T-helper 17 cell (primary cell): ENCODE results near the gene DAAM2. TPM values are rescaled to one million over a fixed set of nuclear protein-coding genes. Genes with fewer than 3 reads are reported as not detected.

ENCODE experiments used
- ATAC-seq: fragments of 150-1000 bp; cut with Tn5 transposase; 2 replicates; pipeline ENCODE4 v1.10.0; 2021; ENCODE audit warnings: mild to moderate bottlenecking, moderate library complexity
- DNase-seq, 3 donors: peaks; one replicate each; pipeline versions ENCODE4 v3.0.0 to v3.0.0-alpha.2; 2020 to 2021
- H3K9me3 ChIP-seq: one replicate; pipeline ENCODE4 v1.7.0; 2013; ENCODE audit warnings: low read length, mild to moderate bottlenecking; ENCODE audit not compliant: control insufficient read depth, poor library complexity, severe bottlenecking
- H3K27ac Mint-ChIP-seq: one replicate; pipeline ENCODE4 v1.8.0; 2022; ENCODE audit warnings: mild to moderate bottlenecking, moderate library complexity, mixed read lengths
- H3K27me3 Mint-ChIP-seq: one replicate; pipeline ENCODE4 v1.8.0; 2022; ENCODE audit warnings: mixed read lengths
- H3K36me3 Mint-ChIP-seq: one replicate; pipeline ENCODE4 v1.8.0; 2022; ENCODE audit warnings: low read depth, mixed read lengths
- H3K4me1 Mint-ChIP-seq: one replicate; pipeline ENCODE4 v1.8.0; 2022; ENCODE audit warnings: mild to moderate bottlenecking, mixed read lengths
- H3K4me3 Mint-ChIP-seq: one replicate; pipeline ENCODE4 v1.8.0; 2022; ENCODE audit warnings: mild to moderate bottlenecking, moderate library complexity, mixed read lengths
- total RNA-seq, 4 donors: library from RNA in 2 of 4; stranded (reverse) in 2 of 4; gene quantifications; one replicate each; pipeline ENCODE4 v1.2.3 and lab custom pipeline; 2022 to 2026

The DAAM2 gene
- total RNA-seq, 2 donors from 2014 or later = not detected

DNA sequence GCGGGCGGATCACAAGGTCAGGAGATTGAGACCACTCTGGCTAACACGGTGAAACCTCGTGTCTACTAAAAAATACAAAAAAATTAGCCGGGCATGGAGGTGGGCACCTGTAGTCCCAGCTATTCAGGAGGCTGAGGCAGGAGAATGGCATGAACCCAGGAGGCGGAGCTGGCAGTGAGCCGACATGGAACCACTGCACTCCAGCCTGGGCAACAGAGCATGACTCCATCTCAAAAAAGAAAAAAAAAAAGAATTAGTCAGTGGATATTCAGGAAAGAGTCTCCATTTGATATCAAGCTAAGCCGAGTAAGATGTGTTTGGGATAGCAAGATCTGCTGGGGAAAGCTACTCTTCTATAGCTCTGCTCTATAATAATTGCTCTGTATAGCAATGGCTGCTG lies 101.1 kb downstream of the DAAM2 start:
- no peak overlapping the region for H3K4me3 Mint-ChIP-seq
- H3K36me3 Mint-ChIP-seq = no peaks in the 10 kb centered on the region
- ATAC-seq = no peak
- DNase-seq = no peak
- H3K27ac Mint-ChIP-seq = no peak overlapping the region
- no peaks in the 10 kb centered on the region for H3K4me1 Mint-ChIP-seq
- H3K27me3 Mint-ChIP-seq = peaks cover 26% of the 10 kb centered on the region
- H3K9me3 ChIP-seq = no peaks in the 10 kb centered on the region

GRCh38 chr6:39896701-39897100 lies 104.5 kb downstream of the DAAM2 start:
- Mint-ChIP-seq H3K36me3 (no peaks in the 10 kb centered on the region), H3K27ac (no peak overlapping the region), H3K4me1 (no peaks in the 10 kb centered on the region), H3K27me3 (peaks cover 31% of the 10 kb centered on the region), H3K4me3 (no peak overlapping the region)
- ATAC-seq (no peak), DNase-seq (no peak)
- no peaks in the 10 kb centered on the region for H3K9me3 ChIP-seq

DNA sequence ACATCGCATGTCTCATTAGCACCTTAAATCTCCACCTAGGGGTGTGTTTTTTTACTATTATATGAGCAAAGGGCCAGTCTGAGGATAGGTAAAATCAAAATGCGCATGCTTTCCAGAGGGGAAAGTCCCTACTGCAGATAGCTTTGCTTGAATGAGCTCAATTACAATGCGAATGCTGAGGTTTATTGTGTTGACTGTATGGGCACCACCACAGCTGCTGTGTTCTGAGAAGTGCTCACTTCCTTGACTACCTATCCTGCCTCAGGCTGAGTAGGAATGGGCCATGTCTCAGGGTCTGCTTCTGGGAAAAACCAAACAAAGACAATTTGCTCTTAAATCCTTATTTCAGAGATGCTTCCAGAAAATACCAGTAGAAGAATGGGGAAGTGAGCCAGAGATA lies 105.5 kb downstream of the DAAM2 start:
- no peaks in the 10 kb centered on the region for H3K9me3 ChIP-seq
- Mint-ChIP-seq H3K4me1 (no peaks in the 10 kb centered on the region), H3K36me3 (no peaks in the 10 kb centered on the region), H3K4me3 (no peak overlapping the region), H3K27me3 (peaks cover 25% of the 10 kb centered on the region), H3K27ac (no peak overlapping the region)
- DNase-seq (no peak), ATAC-seq (no peak)

DNA sequence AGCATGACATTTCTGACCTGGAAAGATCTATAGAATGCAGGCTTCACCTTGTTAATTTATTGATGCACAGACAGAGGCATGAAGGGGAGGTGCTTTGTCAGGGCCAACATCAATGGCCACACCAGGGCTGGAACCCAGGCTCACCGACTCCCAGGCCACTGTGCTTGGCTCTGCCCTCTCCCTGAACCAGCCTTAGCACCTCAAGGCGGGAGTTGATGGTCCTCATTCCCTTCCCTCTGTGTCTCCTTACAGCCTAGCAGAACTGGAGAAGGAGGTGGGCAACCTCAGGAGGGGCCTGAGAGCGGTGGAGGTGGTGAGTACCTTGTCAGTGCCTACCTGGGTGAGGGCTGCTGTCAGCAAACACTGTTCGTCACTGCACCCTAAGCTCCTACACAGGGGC lies 106.4 kb downstream of the DAAM2 start:
- Mint-ChIP-seq H3K36me3 (no peaks in the 10 kb centered on the region), H3K4me1 (no peaks in the 10 kb centered on the region), H3K4me3 (no peak overlapping the region), H3K27ac (no peak overlapping the region), H3K27me3 (peaks cover 25% of the 10 kb centered on the region)
- no peaks in the 10 kb centered on the region for H3K9me3 ChIP-seq
- ATAC-seq (no peak), DNase-seq (no peak)

GRCh38 chr6:39899554-39900295 lies 107.5 kb downstream of the DAAM2 start:
- H3K27me3 Mint-ChIP-seq = peaks cover 25% of the 10 kb centered on the region
- ATAC-seq (no peak), DNase-seq (no peak)
- no peaks in the 10 kb centered on the region for H3K9me3 ChIP-seq
- H3K27ac Mint-ChIP-seq = no peak overlapping the region
- no peaks in the 10 kb centered on the region for H3K4me1 Mint-ChIP-seq
- H3K36me3 Mint-ChIP-seq = no peaks in the 10 kb centered on the region
- no peak overlapping the region for H3K4me3 Mint-ChIP-seq

DNA sequence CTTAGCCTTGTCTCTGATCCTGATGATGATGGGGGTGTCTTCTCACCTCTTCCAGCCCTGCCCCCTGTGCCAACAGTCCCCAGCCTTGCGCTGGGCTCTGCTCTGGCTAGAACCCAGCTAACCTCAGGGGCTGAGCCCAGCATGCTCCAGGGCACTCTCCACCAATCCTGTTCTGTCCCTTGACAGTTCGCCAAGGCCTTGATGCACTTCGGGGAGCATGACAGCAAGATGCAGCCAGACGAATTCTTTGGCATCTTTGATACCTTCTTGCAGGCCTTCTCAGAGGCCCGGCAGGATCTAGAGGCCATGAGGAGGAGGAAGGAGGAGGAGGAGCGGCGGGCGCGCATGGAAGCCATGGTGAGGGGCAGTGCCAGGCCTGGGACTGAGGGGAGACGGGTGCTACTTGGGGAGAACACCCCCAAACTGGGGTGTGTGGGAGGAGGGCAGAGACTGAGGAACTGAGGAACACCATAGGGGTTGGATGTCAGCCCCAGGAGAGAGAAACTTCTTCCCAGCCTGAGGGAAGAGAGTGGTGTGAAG lies 109.0 kb downstream of the DAAM2 start:
- no peak overlapping the region for H3K27ac Mint-ChIP-seq
- ATAC-seq = no peak
- no peaks in the 10 kb centered on the region for H3K36me3 Mint-ChIP-seq
- DNase-seq = no peak
- no peaks in the 10 kb centered on the region for H3K4me1 Mint-ChIP-seq
- H3K4me3 Mint-ChIP-seq = no peak overlapping the region
- H3K9me3 ChIP-seq = no peaks in the 10 kb centered on the region
- peaks cover 32% of the 10 kb centered on the region for H3K27me3 Mint-ChIP-seq

GRCh38 chr6:39901670-39902069 lies 109.5 kb downstream of the DAAM2 start:
- ATAC-seq (no peak), DNase-seq (no peak)
- no peaks in the 10 kb centered on the region for H3K9me3 ChIP-seq
- H3K27ac Mint-ChIP-seq = no peak overlapping the region
- no peak overlapping the region for H3K4me3 Mint-ChIP-seq
- H3K4me1 Mint-ChIP-seq = no peaks in the 10 kb centered on the region
- no peaks in the 10 kb centered on the region for H3K36me3 Mint-ChIP-seq
- H3K27me3 Mint-ChIP-seq = peaks cover 32% of the 10 kb centered on the region

- DNase-seq (no peak), ATAC-seq (no peak)
- no peak overlapping the region for H3K27ac Mint-ChIP-seq
- no peaks in the 10 kb centered on the region for H3K36me3 Mint-ChIP-seq
- no peak overlapping the region for H3K4me3 Mint-ChIP-seq
- peaks cover 31% of the 10 kb centered on the region for H3K27me3 Mint-ChIP-seq
- H3K9me3 ChIP-seq = no peaks in the 10 kb centered on the region
- H3K4me1 Mint-ChIP-seq = no peaks in the 10 kb centered on the region
Measured at GRCh38 chr6:39902136-39902535, 110.0 kb downstream of the DAAM2 start.

- Mint-ChIP-seq H3K4me3 (no peak overlapping the region), H3K27ac (no peak overlapping the region), H3K4me1 (no peaks in the 10 kb centered on the region), H3K36me3 (no peaks in the 10 kb centered on the region), H3K27me3 (peaks cover 24% of the 10 kb centered on the region)
- H3K9me3 ChIP-seq = no peaks in the 10 kb centered on the region
- no peak for ATAC-seq
- no peak for DNase-seq
Measured at GRCh38 chr6:39902786-39903465, 110.8 kb downstream of the DAAM2 start.

DNA sequence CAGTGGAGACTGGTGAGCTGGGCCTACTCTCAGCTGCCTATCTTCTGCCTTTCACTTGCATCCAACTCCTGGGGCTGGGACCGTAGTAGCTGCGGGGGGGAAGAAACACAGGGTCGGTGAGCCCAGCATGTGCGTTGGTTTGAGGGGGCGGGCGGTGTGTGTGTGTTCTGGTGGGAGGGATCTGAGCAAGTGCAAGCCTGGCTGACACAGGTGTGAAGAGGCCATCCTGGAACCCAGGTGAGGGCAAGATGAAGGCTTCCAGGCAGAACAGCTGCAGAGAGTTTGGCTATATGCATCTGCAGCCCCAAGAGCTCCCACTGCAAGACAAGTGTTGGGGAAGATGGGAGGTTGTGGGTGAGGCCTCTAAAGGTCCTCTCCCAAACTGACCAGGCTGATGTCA lies 111.5 kb downstream of the DAAM2 start:
- ATAC-seq = no peak
- H3K27ac Mint-ChIP-seq = no peak overlapping the region
- H3K4me1 Mint-ChIP-seq = no peaks in the 10 kb centered on the region
- no peak for DNase-seq
- H3K9me3 ChIP-seq = no peaks in the 10 kb centered on the region
- H3K4me3 Mint-ChIP-seq = no peak overlapping the region
- no peaks in the 10 kb centered on the region for H3K36me3 Mint-ChIP-seq
- H3K27me3 Mint-ChIP-seq = peaks cover 20% of the 10 kb centered on the region

DNA sequence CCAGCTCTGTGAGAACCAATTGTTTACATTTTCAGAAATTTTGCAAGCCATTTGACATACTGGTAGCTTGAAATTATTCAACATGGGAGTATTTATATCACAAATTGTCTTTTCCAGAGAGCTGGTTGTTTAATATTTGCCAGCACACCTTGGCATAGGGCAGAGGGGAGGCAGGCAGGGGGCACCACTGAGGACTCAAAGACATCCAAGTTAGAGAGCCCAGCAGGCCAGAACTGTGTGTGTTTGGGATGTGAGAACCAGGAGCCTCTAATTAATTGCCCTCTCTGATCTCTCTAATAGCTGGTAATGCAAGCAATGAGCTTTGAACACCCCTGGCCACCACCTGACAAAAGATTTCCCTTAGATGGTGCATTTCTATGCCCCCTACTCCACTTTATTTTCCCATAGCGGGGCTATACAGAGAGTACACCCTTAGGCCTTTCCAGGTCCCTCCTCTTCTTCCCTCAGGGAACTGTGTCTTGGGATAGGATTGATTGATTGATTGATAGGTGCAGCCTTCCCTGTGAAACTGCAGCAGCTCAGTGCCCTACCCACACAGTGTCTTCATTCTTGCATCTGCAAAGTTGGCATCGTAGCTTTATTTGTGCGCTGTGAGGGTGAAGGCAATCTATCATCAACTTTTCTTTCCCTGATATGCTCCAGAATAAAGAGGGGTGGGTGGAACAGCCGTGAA lies 112.9 kb downstream of the DAAM2 start:
- ATAC-seq = no peak

GRCh38 chr6:39905640-39905975 lies 113.4 kb downstream of the DAAM2 start:
- DNase-seq (no peak), ATAC-seq (no peak)
- Mint-ChIP-seq H3K27me3 (peaks cover 15% of the 10 kb centered on the region), H3K27ac (no peak overlapping the region), H3K4me1 (no peaks in the 10 kb centered on the region), H3K4me3 (no peak overlapping the region), H3K36me3 (no peaks in the 10 kb centered on the region)
- no peaks in the 10 kb centered on the region for H3K9me3 ChIP-seq

More for the DNA sequence above, 112.9 kb downstream of the DAAM2 start:
- H3K4me3 Mint-ChIP-seq = no peak overlapping the region
- H3K4me1 Mint-ChIP-seq = no peaks in the 10 kb centered on the region
- no peak overlapping the region for H3K27ac Mint-ChIP-seq
- peaks cover 15% of the 10 kb centered on the region for H3K27me3 Mint-ChIP-seq
- H3K36me3 Mint-ChIP-seq = no peaks in the 10 kb centered on the region
- DNase-seq = no peak
- H3K9me3 ChIP-seq = no peaks in the 10 kb centered on the region

DNA sequence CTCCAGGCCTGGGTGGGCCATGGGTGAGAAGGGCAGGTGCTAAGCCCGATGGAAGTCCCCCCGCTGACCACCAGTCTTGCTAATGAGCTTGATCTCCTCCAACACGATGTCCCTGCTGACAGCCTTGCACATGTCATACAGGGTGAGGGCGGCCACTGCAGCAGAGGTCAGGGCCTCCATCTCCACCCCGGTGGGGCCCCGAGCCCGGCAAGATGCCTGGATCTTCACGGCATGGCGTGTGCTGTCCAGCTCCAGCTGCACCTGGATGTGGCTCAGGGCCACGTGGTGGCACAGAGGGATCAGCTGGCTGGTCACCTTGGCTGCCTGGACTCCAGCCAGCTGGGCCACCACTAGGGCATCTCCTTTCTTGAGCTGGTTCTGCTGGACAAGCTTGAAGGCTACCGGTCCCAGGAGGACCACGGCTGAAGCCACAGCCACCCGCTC lies 114.2 kb downstream of the DAAM2 start:
- H3K9me3 ChIP-seq = no peaks in the 10 kb centered on the region
- Mint-ChIP-seq H3K27ac (no peak overlapping the region), H3K27me3 (peaks cover 9% of the 10 kb centered on the region), H3K36me3 (no peaks in the 10 kb centered on the region), H3K4me3 (no peak overlapping the region), H3K4me1 (peaks cover 2% of the 10 kb centered on the region)
- ATAC-seq (no peak), DNase-seq (no peak)
